Breast epithelium (tissue), 4 donors: ENCODE measurements around the gene PTPN2. TPM values are rescaled to one million over a fixed set of nuclear protein-coding genes. Genes with fewer than 3 reads are reported as not detected.
"Not testable (repeated sequence)": the region's sequence is repeated elsewhere in the genome, so short reads cannot be mapped to it uniquely, and the experiment has no call there.

ENCODE experiments used
- DNase-seq, 2 donors: peaks; one replicate each; pipeline ENCODE4 v3.0.0-alpha.2; 2019; ENCODE audit warnings: low spot score in 2 of 2
- H3K27ac ChIP-seq, 2 donors: fragments of 200-600 bp; sonication (generic) in 1 of 2; one replicate each; pipeline ENCODE4 v1.5.1; 2016 to 2019; ENCODE audit warnings: mild to moderate bottlenecking in 1 of 2
- H3K27me3 ChIP-seq, 2 donors: fragments of 200-600 bp; sonication (generic) in 1 of 2; one replicate each; pipeline versions ENCODE4 v1.5.1 to v1.6.0; 2017 to 2019; ENCODE audit warnings: control low read depth in 1 of 2, mild to moderate bottlenecking in 1 of 2
- H3K36me3 ChIP-seq: fragments of 200-600 bp; one replicate; pipeline ENCODE4 v1.5.1; 2019
- H3K4me1 ChIP-seq, 2 donors: fragments of 200-600 bp; sonication (generic); one replicate each; pipeline ENCODE4 v1.5.1; 2016 to 2019; ENCODE audit warnings: control low read depth in 1 of 2
- H3K4me3 ChIP-seq, 3 donors: fragments of 200-600 bp; sonication (generic); 1 replicate in 2 of 3; 2 replicates in 1 of 3; pipeline ENCODE4 v1.5.1; 2016 to 2019; ENCODE audit warnings: mild to moderate bottlenecking in 3 of 3, moderate library complexity in 2 of 3
- H3K9me3 ChIP-seq, 2 donors: fragments of 200-600 bp; sonication (generic) in 1 of 2; one replicate each; pipeline ENCODE4 v1.5.1; 2016 to 2019; ENCODE audit warnings: control low read depth in 1 of 2
- CTCF ChIP-seq, 3 donors: fragments of 450-650 bp; IDR thresholded peaks; one replicate each; pipeline ENCODE4 v1.5.1; 2016 to 2017; ENCODE audit warnings: antibody characterized with exemption in 3 of 3, mild to moderate bottlenecking in 3 of 3, moderate library complexity in 3 of 3
- POLR2A ChIP-seq: fragments of 450-650 bp; IDR thresholded peaks from one replicate; pipeline ENCODE4 v1.6.1; 2016; ENCODE audit warnings: antibody characterized with exemption, mild to moderate bottlenecking, moderate library complexity
- POLR2AphosphoS5 ChIP-seq, 3 donors: sonication (generic); formaldehyde crosslinking; IDR thresholded peaks; one replicate each; pipeline ENCODE4 v1.6.1; 2017; ENCODE audit warnings: antibody characterized with exemption in 3 of 3
- intact Hi-C: fragments of 100-400 bp; cut with DNase I; formaldehyde crosslinking; loops from one replicate; pipeline ENCODE4 v1.15.1; 2023; ENCODE audit warnings: low total_unique reads
- total RNA-seq, 3 donors: library from RNA; depleted of rRNA; stranded (reverse); fragments of >200 nt; gene quantifications; one replicate each; pipeline ENCODE4 v1.1.0, GENCODE V29; 2016

PTPN2 gene
- total RNA-seq, 3 donors from 2014 or later, result 38.4 to 57.1 (median 53.7) TPM

GRCh38 chr18:12906773-12907172 lies 22.7 kb upstream of the PTPN2 start:
- Histone ChIP-seq H3K27ac (no peak overlapping the region), H3K4me3 (no peak overlapping the region)

GRCh38 chr18:12906119-12906518 lies 22.1 kb upstream of the PTPN2 start:
- no peak overlapping the region for H3K4me3 ChIP-seq
- no peak for DNase-seq
- H3K36me3 ChIP-seq, result no peaks in the 10 kb centered on the region
- TF ChIP-seq POLR2A (no peak), POLR2AphosphoS5 (IDR thresholded peaks at IDR 0.05) (no peak), CTCF (IDR thresholded peaks at IDR 0.05) (no peak)
- H3K4me1 ChIP-seq, result no peaks in the 10 kb centered on the region
- H3K9me3 ChIP-seq, result no peaks in the 10 kb centered on the region
- H3K27ac ChIP-seq, result no peak overlapping the region
- no peaks in the 10 kb centered on the region for H3K27me3 ChIP-seq
- intact Hi-C loops, result no loop called here

More at GRCh38 chr18:12906773-12907172, 22.7 kb upstream of the PTPN2 start:
- H3K9me3 ChIP-seq, result peaks cover 0 to 4% of the 10 kb centered on the region in 2 donors
- TF ChIP-seq POLR2A (no peak), POLR2AphosphoS5 (IDR thresholded peaks at IDR 0.05) (no peak), CTCF (IDR thresholded peaks at IDR 0.05) (no peak)
- peaks cover 0 to 5% of the 10 kb centered on the region in 2 donors for H3K27me3 ChIP-seq
- intact Hi-C loops, result no loop called here
- DNase-seq, result no peak
- H3K36me3 ChIP-seq, result no peaks in the 10 kb centered on the region
- H3K4me1 ChIP-seq, result no peaks in the 10 kb centered on the region

- no peak for DNase-seq
- intact Hi-C loops, result no loop called here
- Histone ChIP-seq H3K4me1 (no peaks in the 10 kb centered on the region), H3K4me3 (no peak overlapping the region), H3K9me3 (no peaks in the 10 kb centered on the region), H3K27ac (no peak overlapping the region), H3K27me3 (no peaks in the 10 kb centered on the region), H3K36me3 (no peaks in the 10 kb centered on the region)
- TF ChIP-seq POLR2A (no peak), CTCF (IDR thresholded peaks at IDR 0.05) (no peak), POLR2AphosphoS5 (IDR thresholded peaks at IDR 0.05) (no peak)
These were observed 20.0 kb upstream of the PTPN2 start for GRCh38 chr18:12904012-12904516.

DNA sequence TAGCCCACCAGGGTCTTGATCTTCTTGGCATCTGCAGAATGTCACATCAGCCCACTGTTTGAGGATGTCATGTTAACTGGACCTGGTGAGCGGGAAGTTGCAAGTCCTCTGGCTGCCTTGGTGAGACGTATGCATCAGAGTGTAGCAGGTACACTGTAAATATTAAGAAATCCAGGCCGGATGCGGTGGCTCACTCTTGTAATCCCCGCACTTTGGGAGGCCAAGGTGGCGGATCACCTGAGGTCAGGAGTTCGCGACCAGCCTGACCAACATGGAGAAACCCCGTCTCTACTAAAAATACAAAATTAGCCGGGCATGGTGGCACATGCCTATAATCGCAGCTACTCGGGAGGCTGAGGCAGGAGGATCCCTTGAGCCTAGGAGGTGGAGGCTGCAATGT lies 17.2 kb upstream of the PTPN2 start:
- H3K4me3 ChIP-seq, intact Hi-C loops, H3K27ac ChIP-seq, H3K4me1 ChIP-seq, H3K27me3 ChIP-seq, H3K36me3 ChIP-seq, DNase-seq, H3K9me3 ChIP-seq: not testable (repeated sequence)

- H3K9me3 ChIP-seq, H3K27me3 ChIP-seq, DNase-seq, intact Hi-C loops, H3K36me3 ChIP-seq, H3K4me1 ChIP-seq, H3K27ac ChIP-seq: not testable (repeated sequence)
- peak overlapping the region; percentile 11 to 60 (median 25) for H3K4me3 ChIP-seq
These were observed 12.8 kb upstream of the PTPN2 start for GRCh38 chr18:12896784-12897333.

DNA sequence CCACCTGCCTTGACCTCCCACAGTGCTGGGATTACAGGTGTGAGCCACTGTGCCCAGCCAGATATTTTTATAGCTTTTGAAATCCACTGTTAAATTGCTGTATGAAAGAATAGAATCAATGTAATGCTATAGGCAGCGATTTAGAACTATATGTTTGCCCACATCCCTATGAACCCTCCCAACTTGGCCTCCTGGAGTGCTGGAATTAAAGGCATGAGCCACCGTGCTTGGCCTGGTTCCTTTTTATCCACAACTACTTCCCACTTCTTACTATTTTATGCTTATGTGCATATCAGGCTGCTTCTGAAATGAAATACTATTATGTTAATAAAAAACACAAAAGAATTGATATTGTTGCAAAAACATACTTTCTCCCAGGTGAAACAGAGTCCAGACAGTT lies 11.6 kb upstream of the PTPN2 start:
- Histone ChIP-seq H3K4me1 (no peaks in the 10 kb centered on the region), H3K4me3 (no peak overlapping the region), H3K27ac (no peak overlapping the region), H3K36me3 (no peaks in the 10 kb centered on the region), H3K27me3 (peaks cover 0 to 10% of the 10 kb centered on the region in 2 donors), H3K9me3 (peaks cover 0 to 1% of the 10 kb centered on the region in 2 donors)
- intact Hi-C loops, result no loop called here
- DNase-seq, result no peak
- no peak for TF ChIP-seq POLR2AphosphoS5 (IDR thresholded peaks at IDR 0.05)
- TF ChIP-seq CTCF (IDR thresholded peaks at IDR 0.05), result no peak
- no peak for TF ChIP-seq POLR2A
